Myometrial cell (primary cell): ENCODE measurements around the gene XYLB. TPM values are rescaled to one million over a fixed set of nuclear protein-coding genes. Genes with fewer than 3 reads are reported as not detected.

Experiments
- total RNA-seq: library from RNA; depleted of rRNA; stranded (reverse); fragments of >200 nt; gene quantifications from 2 replicates; pipeline ENCODE4 v1.2.3, GENCODE V29; 2015

Gene XYLB
- total RNA-seq: 2.0 and 3.2 TPM in 2 replicates

DNA sequence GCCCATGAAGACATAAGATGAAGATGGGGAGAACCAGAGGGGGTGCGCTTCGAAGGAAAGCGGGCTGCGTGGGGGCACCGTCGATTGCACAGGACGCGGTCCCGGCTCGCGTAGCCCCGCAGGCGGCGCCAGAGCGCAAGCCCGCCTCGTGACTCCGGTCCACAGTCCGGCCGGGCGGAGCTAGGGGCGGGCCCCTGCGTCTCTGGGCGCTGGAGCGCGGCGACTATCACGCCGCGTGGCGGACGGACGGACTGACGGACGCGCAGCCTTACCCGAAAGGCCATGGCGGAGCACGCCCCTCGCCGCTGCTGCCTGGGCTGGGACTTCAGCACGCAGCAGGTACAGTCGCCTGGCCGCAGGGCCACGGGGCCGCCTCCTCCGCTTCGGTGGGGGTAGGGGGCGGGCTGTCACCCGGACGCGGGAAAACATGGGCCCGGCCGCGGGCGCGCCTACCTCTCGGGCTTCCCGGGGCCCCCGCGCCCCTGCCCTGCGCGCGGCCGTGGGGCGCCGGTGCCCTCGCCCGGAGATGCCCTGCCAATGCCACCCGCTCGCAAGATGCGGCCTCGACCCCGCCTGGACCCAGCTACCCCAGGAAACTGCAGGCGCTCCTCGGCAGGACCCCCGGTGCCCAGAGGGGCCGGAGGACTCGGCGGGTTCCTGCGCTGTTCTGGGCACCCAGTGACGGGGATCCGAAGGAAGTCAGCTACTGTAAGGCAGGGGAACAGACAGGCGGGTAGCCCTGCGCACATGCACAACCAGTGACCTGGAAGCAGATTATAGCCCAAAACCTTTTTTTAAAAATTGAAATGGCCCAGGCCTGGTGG lies at the start of gene XYLB:
XYLB (plus strand) TSS at position 199 of the 824 bp plus-strand sequence; CDS start at position 283, 84 bp downstream.

DNA sequence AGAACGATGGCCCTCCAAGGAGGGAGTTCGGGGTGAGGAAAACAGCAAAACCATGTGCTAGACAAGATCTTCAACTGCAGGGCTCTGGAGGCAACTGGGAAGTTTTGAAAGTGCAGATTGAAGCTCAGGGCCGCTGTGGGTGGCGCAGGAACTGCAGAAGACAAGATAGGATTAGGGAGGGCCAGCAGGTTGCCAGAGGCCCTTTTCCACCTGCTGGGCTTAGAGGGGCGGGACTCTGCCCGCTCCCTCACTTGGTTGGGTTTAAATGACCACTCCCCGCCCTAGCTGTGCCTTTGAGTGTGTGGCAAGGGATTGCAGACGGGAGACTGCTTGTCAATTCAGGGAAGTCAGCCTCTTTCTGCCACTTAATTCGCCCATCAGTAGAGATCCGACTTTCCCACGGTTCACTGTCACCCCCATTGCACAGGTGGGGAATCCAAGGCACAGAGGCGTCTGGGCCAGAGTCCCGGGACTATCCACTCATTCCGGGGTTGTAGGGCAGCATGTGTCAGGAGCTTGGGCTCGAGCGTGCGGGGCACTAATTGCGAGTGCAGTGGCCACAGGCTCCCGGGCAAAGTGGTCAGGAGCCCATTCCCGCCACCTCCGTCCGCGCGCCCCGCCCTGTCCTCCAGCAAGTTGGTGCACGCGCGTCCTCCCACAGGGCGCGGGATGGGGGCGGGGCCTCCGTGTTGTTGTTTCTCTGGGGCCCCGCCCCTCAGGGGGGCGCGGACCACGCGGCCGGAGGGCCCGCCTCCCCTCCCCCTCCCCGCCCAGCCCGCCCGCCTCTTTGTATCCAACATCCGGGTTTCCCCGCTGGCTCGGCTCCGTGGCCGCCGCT lies 106.7 kb downstream of the XYLB start, which contains the start of gene ACVR2B:
ACVR2B (plus strand) TSS at position 816 of the 838 bp plus-strand sequence. CDS start 433 bp downstream, outside the sequence.

Other genes with a start within 250 kb of the XYLB start
- gene ACAA1, start 209.7 kb upstream of the XYLB start, total RNA-seq: 35.8 and 51.6 TPM in 2 replicates
- gene MYD88, start 208.1 kb upstream of the XYLB start, total RNA-seq: 25.9 and 27.8 TPM in 2 replicates
- 29.7 and 30.5 TPM in 2 replicates for gene OXSR1, start 181.2 kb upstream of the XYLB start, total RNA-seq
- gene SLC22A13, start 81.0 kb upstream of the XYLB start, total RNA-seq: not detected in 2 replicates
- not detected in 2 replicates for gene SLC22A14, start 64.5 kb upstream of the XYLB start, total RNA-seq
- gene ACVR2B, start 107.1 kb downstream of the XYLB start, total RNA-seq: 0.29 and 0.89 TPM in 2 replicates
- 5.2 and 8.9 TPM in 2 replicates for gene EXOG, start 149.6 kb downstream of the XYLB start, total RNA-seq